Endothelial cell of umbilical vein (primary cell): ENCODE results near the gene PPIL6. TPM values are rescaled to one million over a fixed set of nuclear protein-coding genes. Genes with fewer than 3 reads are reported as not detected.

Source experiments
- BruUV-seq: library from RNA; stranded (reverse); fragments of 400-500 nt; replicated peaks from 2 replicates; lab custom pipeline; 2021; lab: Mats Ljungman, UMichigan
- CTCF ChIA-PET: fragments of 300-600, 350-600 bp; sonication (Branson Sonifier 250); formaldehyde crosslinking; loops from one replicate; lab custom pipeline; 2021; ENCODE audit warnings: antibody characterized with exemption, inconsistent platforms; lab: Charles Lee
- POLR2A ChIA-PET: fragments of 300-600, 350-600 bp; sonication (Branson Sonifier 250); formaldehyde crosslinking; loops from one replicate; lab custom pipeline; 2021; ENCODE audit warnings: antibody characterized with exemption, inconsistent platforms; lab: Charles Lee
- DNase-seq: peaks from one replicate; pipeline ENCODE4 v3.0.0-alpha.2; 2011; ENCODE audit warnings: low read depth, low spot score
- FAIRE-seq: peaks from 2 replicates; lab custom pipeline; 2011; peaks lifted over from hg19 to GRCh38; lab: Jason Lieb, UNC
- H2AFZ ChIP-seq: 2 replicates; pipeline ENCODE4 v1.6.0; 2012; ENCODE audit warnings: low read depth, low read length, control low read depth, inconsistent platforms
- H3K27ac ChIP-seq: 2 replicates; pipeline ENCODE4 v1.5.1; 2011; ENCODE audit warnings: low read depth, mild to moderate bottlenecking, control low read depth, low read length, moderate library complexity; ENCODE audit not compliant: insufficient read depth
- H3K27me3 ChIP-seq, 2 experiments: 2 replicates each; pipeline versions ENCODE4 v1.6.0 to v1.6.1; 2011; ENCODE audit warnings: low read length in 2 of 2, mixed read lengths in 1 of 2; ENCODE audit not compliant: control insufficient read depth in 2 of 2, insufficient read depth in 2 of 2
- H3K36me3 ChIP-seq, 2 experiments: 2 replicates in 1 of 2; 3 replicates in 1 of 2; pipeline ENCODE4 v1.5.1; 2011; ENCODE audit warnings: low read length in 2 of 2, mild to moderate bottlenecking in 1 of 2, moderate library complexity in 1 of 2; ENCODE audit not compliant: control insufficient read depth in 2 of 2, insufficient read depth in 2 of 2; ENCODE audit errors: extremely low read depth in 1 of 2
- H3K4me1 ChIP-seq: 3 replicates; pipeline ENCODE4 v1.5.1; 2011; ENCODE audit warnings: mild to moderate bottlenecking, low read length; ENCODE audit not compliant: control insufficient read depth, insufficient read depth; ENCODE audit errors: extremely low read depth
- H3K4me2 ChIP-seq: 2 replicates; pipeline ENCODE4 v1.6.1; 2011; ENCODE audit warnings: low read length, control low read depth, mixed read lengths; ENCODE audit not compliant: insufficient read depth
- H3K4me3 ChIP-seq, 3 experiments: fragments of 200-600 bp in 1 of 3; sonication (generic), shearing (Covaris generic) in 1 of 3; replicated peaks in 1 of 3; 2 replicates each; pipeline ENCODE4 v1.5.1; 2011 to 2016; ENCODE audit warnings: control low read depth in 3 of 3, low read length in 3 of 3, mild to moderate bottlenecking in 2 of 3, inconsistent platforms in 1 of 3, low read depth in 1 of 3, moderate library complexity in 1 of 3; ENCODE audit not compliant: insufficient read depth in 1 of 3
- H3K79me2 ChIP-seq: 2 replicates; pipeline ENCODE4 v1.6.0; 2012; ENCODE audit warnings: low read length, inconsistent platforms; ENCODE audit not compliant: control insufficient read depth, insufficient read depth
- H3K9ac ChIP-seq: replicated peaks from 2 replicates; pipeline ENCODE3; 2011; ENCODE audit warnings: low read length, control low read depth; ENCODE audit not compliant: insufficient read depth; ENCODE audit errors: extremely low read depth
- H3K9me1 ChIP-seq: replicated peaks from 3 replicates; pipeline ENCODE4 v1.6.0; 2011; ENCODE audit warnings: mild to moderate bottlenecking, low read length; ENCODE audit not compliant: control insufficient read depth, insufficient read depth; ENCODE audit errors: extremely low read depth
- H3K9me3 ChIP-seq: replicated peaks from 2 replicates; pipeline ENCODE4 v1.5.1; 2012; ENCODE audit warnings: low read length, inconsistent platforms; ENCODE audit not compliant: control insufficient read depth, insufficient read depth
- H4K20me1 ChIP-seq: replicated peaks from 2 replicates; pipeline ENCODE3; 2011; ENCODE audit warnings: mild to moderate bottlenecking, low read length; ENCODE audit not compliant: control insufficient read depth, insufficient read depth; ENCODE audit errors: extremely low read depth
- CTCF ChIP-seq, 2 donors: IDR thresholded peaks; 1 replicate in 1 of 2; 2 replicates in 1 of 2; pipeline ENCODE4 v1.5.1; 2011; ENCODE audit warnings: low read length in 2 of 2, mild to moderate bottlenecking in 2 of 2, moderate library complexity in 2 of 2, control low read depth in 1 of 2, inconsistent platforms in 1 of 2, low read depth in 1 of 2; ENCODE audit not compliant: insufficient read depth in 1 of 2; ENCODE audit errors: extremely low read depth in 1 of 2
- EZH2 ChIP-seq: IDR thresholded peaks from 2 replicates; pipeline ENCODE4 v1.6.1; 2012; ENCODE audit warnings: borderline replicate concordance, low read depth, mild to moderate bottlenecking, moderate library complexity, low read length, inconsistent platforms; ENCODE audit not compliant: severe bottlenecking
- FOS ChIP-seq: IDR thresholded peaks from 2 replicates; pipeline ENCODE4 v1.6.1; 2011; ENCODE audit warnings: mild to moderate bottlenecking, low read length, moderate library complexity, borderline replicate concordance; ENCODE audit not compliant: insufficient read depth
- GATA2 ChIP-seq: IDR thresholded peaks from 2 replicates; pipeline ENCODE4 v1.7.0; 2011; ENCODE audit warnings: low read depth, mild to moderate bottlenecking, moderate library complexity, mixed read lengths, low read length; ENCODE audit not compliant: insufficient read length, insufficient read depth
- JUN ChIP-seq: IDR thresholded peaks from 2 replicates; pipeline ENCODE4 v1.6.1; 2011; ENCODE audit warnings: borderline replicate concordance, low read depth; ENCODE audit not compliant: insufficient read length, insufficient read depth
- MAX ChIP-seq: IDR thresholded peaks from 2 replicates; pipeline ENCODE4 v1.6.1; 2011; ENCODE audit not compliant: insufficient read depth, insufficient read length
- MYC ChIP-seq: IDR thresholded peaks from one replicate; pipeline ENCODE4 v1.6.1; 2011; ENCODE audit warnings: mild to moderate bottlenecking, low read depth, low read length
- POLR2A ChIP-seq: IDR thresholded peaks from 2 replicates; pipeline ENCODE4 v1.6.1; 2012; ENCODE audit warnings: low read depth, mild to moderate bottlenecking, control low read depth, low read length
- POLR2AphosphoS5 ChIP-seq: IDR thresholded peaks from 2 replicates; pipeline ENCODE4 v1.6.1; 2012; ENCODE audit warnings: low read depth, mild to moderate bottlenecking, control low read depth, low read length, moderate library complexity; ENCODE audit not compliant: insufficient read depth
- dilution Hi-C: fragments of 300-500 bp; cut with MboI; formaldehyde crosslinking; loops from one replicate; pipeline ENCODE4 v1.15.0; 2019; ENCODE audit warnings: low sequenced_read_pairs; ENCODE audit not compliant: extremely low pct_ligation_motif_present
- intact Hi-C: fragments of 100-400 bp; cut with micrococcal nuclease; formaldehyde crosslinking; loops from one replicate; pipeline ENCODE4 v1.10.0; 2022
- polyA plus RNA-seq, 4 experiments: library from polyadenylated mRNA; depleted of rRNA in 3 of 4; stranded (reverse) in 3 of 4; unstranded in 1 of 4; fragments of >200 nt; gene quantifications; 2 replicates each; pipeline versions ENCODE4 v1.2.1 to v1.2.3, GENCODE V29; 2011 to 2012; ENCODE audit warnings: missing spikeins in 1 of 4
- total RNA-seq: library from RNA; stranded (reverse); gene quantifications from 2 replicates; pipeline ENCODE4 v1.2.3, GENCODE V29; 2021

The PPIL6 gene
- total and polyA plus RNA-seq, 2 donors (not counting 3 experiments of a cell fraction or from before 2014, with no cell fraction given): 0.11 to 0.33 TPM

GRCh38 chr6:109472132-109472995 lies 31.9 kb upstream of the PPIL6 start:
- DNase-seq: no peak
- Histone ChIP-seq H3K4me2 (no peak overlapping the region), H3K9me3 (no peaks in the 10 kb centered on the region), H3K9ac (no peak overlapping the region), H3K9me1 (no peaks in the 10 kb centered on the region), H3K27me3 (no peaks in the 10 kb centered on the region), H3K36me3 (peaks cover 14 to 20% of the 10 kb centered on the region in 2 experiments), H3K79me2 (peaks cover 8% of the 10 kb centered on the region), H3K27ac (no peak overlapping the region), H2AFZ (no peak overlapping the region), H3K4me1 (no peaks in the 10 kb centered on the region), H3K4me3 (no peak overlapping the region), H4K20me1 (no peaks in the 10 kb centered on the region)
- TF ChIP-seq EZH2 (no peak), MAX (no peak), MYC (no peak), FOS (no peak), CTCF (IDR thresholded peaks at IDR 0.05; ENCODE audit: extremely low read depth in 1 of 2, insufficient read depth in 1 of 2, low read depth in 1 of 2, low read length in 2 of 2) (no peak), POLR2A (no peak), POLR2AphosphoS5 (no peak), GATA2 (no peak), JUN (no peak)
- no peak for FAIRE-seq
- ChIA-PET POLR2A (no interaction called here), CTCF (no interaction called here)
- no TSS peak for BruUV-seq
- dilution Hi-C loops: no loop called here
- intact Hi-C loops: no loop called here
